HFF-Myc (cell line): Measurements from ENCODE around the gene TAF1B.

ENCODE experiments used
- DNase-seq: peaks from one replicate; pipeline ENCODE4 v3.0.0-alpha.2; 2011; ENCODE audit warnings: low read depth; ENCODE audit errors: extremely low read depth
- H3K4me3 ChIP-seq: replicated peaks from 2 replicates; pipeline ENCODE4 v1.5.1; 2011; ENCODE audit warnings: low read depth, mild to moderate bottlenecking, control low read depth, low read length
- CTCF ChIP-seq: IDR thresholded peaks from 2 replicates; pipeline ENCODE4 v1.5.1; 2012; ENCODE audit warnings: mild to moderate bottlenecking, low read depth, low read length, control low read depth; ENCODE audit errors: missing control alignments

Gene TAF1B

GRCh38 chr2:9799011-9799596, 44.2 kb upstream of the TAF1B start:
- no peak overlapping the region for H3K4me3 ChIP-seq
- TF ChIP-seq CTCF, result no peak
- no peak for DNase-seq

GRCh38 chr2:9799729-9800632, 43.3 kb upstream of the TAF1B start:
- no peak overlapping the region for H3K4me3 ChIP-seq
- DNase-seq, result peak; percentile 63

GRCh38 chr2:9800639-9800974, 42.7 kb upstream of the TAF1B start:
- TF ChIP-seq CTCF, result no peak
- DNase-seq, result no peak
- no peak overlapping the region for H3K4me3 ChIP-seq

More at GRCh38 chr2:9799729-9800632, 43.3 kb upstream of the TAF1B start:
- peak; percentile 99 for TF ChIP-seq CTCF

- TF ChIP-seq CTCF, result no peak
- DNase-seq, result peak; percentile 31
- no peak overlapping the region for H3K4me3 ChIP-seq
Measured at GRCh38 chr2:9800975-9801726, 42.1 kb upstream of the TAF1B start.

DNA sequence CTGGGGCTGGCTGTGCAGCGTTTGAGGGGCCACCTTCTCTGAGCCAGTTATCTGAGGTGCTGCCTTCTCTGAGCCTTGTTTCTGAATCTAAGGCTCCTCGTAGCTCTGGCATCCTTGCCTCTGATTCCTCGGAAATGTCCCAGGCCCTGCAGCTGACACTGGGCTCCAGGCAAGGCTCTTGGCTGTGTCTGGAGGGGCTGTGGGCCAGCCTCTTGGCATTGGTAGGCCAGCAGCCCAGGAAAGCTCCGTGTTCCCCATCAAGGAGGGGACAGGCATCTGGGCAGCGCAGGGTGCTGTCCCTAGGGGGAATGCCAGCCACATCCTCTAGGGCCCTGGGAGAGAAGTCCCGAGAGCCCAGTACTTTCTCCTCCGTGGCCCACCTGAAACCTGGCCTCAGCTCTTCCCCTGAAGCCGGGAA, 40.7 kb upstream of the TAF1B start:
- no peak for TF ChIP-seq CTCF
- DNase-seq, result no peak
- no peak overlapping the region for H3K4me3 ChIP-seq

- DNase-seq, result no peak
- no peak for TF ChIP-seq CTCF
- H3K4me3 ChIP-seq, result no peak overlapping the region
Measured at GRCh38 chr2:9803023-9803805, 40.1 kb upstream of the TAF1B start.
